Measurements from ENCODE around the gene PON2. TPM values are rescaled to one million over a fixed set of nuclear protein-coding genes. Genes with fewer than 3 reads are reported as not detected.

The PON2 gene
- total RNA-seq, 1 experiment from 2014 or later, result 44.0 TPM

DNA sequence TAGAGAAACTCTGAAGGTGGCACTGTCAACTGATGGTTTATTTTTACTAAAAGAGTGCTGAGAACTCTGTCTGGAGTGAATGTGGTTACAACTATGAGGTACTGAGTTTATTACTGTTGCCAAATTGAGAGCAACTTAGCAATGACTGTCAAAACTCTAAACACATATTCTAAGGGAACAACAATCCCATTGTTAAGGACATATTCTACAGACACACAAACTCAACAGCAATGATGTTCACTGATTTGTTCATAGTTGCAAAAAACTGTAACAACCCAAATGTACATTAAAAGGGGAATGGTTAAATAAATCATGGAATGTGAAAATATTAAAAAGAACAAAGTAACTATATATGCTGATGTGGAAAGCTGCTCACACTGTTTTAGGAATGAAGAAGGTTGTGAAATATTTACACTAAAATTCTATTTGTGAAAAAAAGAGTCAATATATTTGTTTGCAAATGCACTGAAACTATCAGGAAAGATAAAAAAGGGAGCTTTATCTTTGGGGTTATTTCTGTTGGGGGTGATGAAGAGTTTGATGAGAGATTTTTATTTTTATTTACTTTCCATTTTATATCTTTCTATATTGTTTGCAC lies 12.9 kb downstream of the PON2 start:
- intact Hi-C loops (cut with micrococcal nuclease), result no loop called here
- no peaks in the 10 kb centered on the region for H3K9me2 ChIP-seq (ENCODE audit: insufficient read depth)
- no peak for ATAC-seq
- no peak overlapping the region for H3K4me2 ChIP-seq (ENCODE audit: low read length)
- H4K20me1 ChIP-seq (ENCODE audit: insufficient read depth), result no peaks in the 10 kb centered on the region
- ChIA-PET POLR2A (no interaction called here), RAD21 (ENCODE audit: low non-redundant PET in 1 of 2, low total read pairs in 2 of 2, uncharacterized antibody in 2 of 2, unreplicated experiment in 2 of 2) (no interaction called here), CTCF (no interaction called here)
- H3K4me3 ChIP-seq (replicated peaks in 1 of 2; ENCODE audit: low read depth in 1 of 2, low read length in 2 of 2), result no peak overlapping the region
- no peak for DNase-seq (ENCODE audit: low read depth, low spot score)
- H3K9me3 ChIP-seq (ENCODE audit: control insufficient read depth in 1 of 2, insufficient read depth in 1 of 2, low read depth in 1 of 2, low read length in 2 of 2), result no peaks in the 10 kb centered on the region
- no peaks in the 10 kb centered on the region for H3K27me3 ChIP-seq (ENCODE audit: insufficient read depth, low read length)
- H3K36me3 ChIP-seq (ENCODE audit: control insufficient read depth in 1 of 2, insufficient read depth in 2 of 2, low read length in 2 of 2), result no peaks in the 10 kb centered on the region; a peak in 1 of 4 replicates
- peaks cover 4 to 5% of the 10 kb centered on the region in 2 experiments; a peak in 2 of 4 replicates for H3K4me1 ChIP-seq (ENCODE audit: control insufficient read depth in 1 of 2, insufficient read depth in 2 of 2, low read length in 2 of 2)
- BruUV-seq (replicated peaks), result no TSS peak
- H3K27ac ChIP-seq (ENCODE audit: low read depth, low read length), result no peak overlapping the region
- TF ChIP-seq FOSL1 (IDR thresholded peaks at IDR 0.05; ENCODE audit: low read depth) (no peak), JUND (IDR thresholded peaks at IDR 0.05) (no peak)
- H3K79me2 ChIP-seq (ENCODE audit: insufficient read depth, low read length), result peaks cover 4% of the 10 kb centered on the region; the same call in 1 of the 2 replicates
- no peak overlapping the region for H2AFZ ChIP-seq (ENCODE audit: low read depth, low read length, poor library complexity, severe bottlenecking)
- no peak overlapping the region for H3K9ac ChIP-seq (ENCODE audit: low read length)

DNA sequence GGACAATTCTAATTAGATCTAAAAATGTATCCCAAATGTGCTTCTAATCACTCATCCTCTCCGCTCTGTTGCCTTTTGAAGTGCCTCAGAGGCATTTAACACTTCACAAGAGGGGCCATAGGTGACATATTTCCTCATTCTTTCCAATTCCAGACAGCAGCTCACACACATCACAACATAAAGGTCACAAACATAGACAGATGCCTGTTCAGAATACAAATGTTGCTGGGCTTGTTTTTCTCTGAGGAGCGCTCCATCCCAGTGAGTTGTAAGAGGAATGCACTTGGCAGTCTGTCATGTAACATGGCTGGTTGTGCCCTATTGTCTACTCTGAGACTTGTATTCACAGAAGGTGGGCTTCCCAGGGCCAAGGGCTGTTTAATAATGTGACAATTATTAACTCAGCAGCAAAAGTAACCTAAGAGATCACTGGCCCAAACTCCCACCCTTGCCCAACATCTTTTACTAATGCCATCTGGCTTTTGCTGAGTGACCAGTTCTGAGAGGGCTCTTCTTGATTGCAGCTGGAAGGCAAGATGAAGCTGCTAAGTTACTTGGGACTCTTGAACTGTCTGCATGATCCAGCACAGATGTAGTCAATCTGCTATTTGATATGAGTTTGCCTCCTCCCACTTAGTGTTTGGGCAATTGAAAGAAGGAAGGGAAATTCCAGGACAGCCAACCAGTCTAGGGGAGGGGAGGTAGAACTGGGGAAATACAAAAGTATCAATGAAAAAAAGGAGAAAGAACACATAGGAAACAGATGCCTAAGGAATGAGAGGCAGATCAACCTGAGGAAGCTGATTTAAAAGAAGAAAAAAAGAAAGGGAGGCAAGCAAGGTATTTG lies 13.6 kb downstream of the PON2 start:
- DNase-seq (ENCODE audit: low read depth, low spot score), result no peak
- Histone ChIP-seq H3K79me2 (ENCODE audit: insufficient read depth, low read length) (peaks cover 4% of the 10 kb centered on the region; the same call in 1 of the 2 replicates), H3K27me3 (ENCODE audit: insufficient read depth, low read length) (no peaks in the 10 kb centered on the region), H3K9ac (ENCODE audit: low read length) (no peak overlapping the region), H3K27ac (ENCODE audit: low read depth, low read length) (no peak overlapping the region), H3K4me2 (ENCODE audit: low read length) (no peak overlapping the region), H3K9me3 (ENCODE audit: control insufficient read depth in 1 of 2, insufficient read depth in 1 of 2, low read depth in 1 of 2, low read length in 2 of 2) (no peaks in the 10 kb centered on the region), H3K9me2 (ENCODE audit: insufficient read depth) (no peaks in the 10 kb centered on the region), H3K4me3 (replicated peaks in 1 of 2; ENCODE audit: low read depth in 1 of 2, low read length in 2 of 2) (no peak overlapping the region), H4K20me1 (ENCODE audit: insufficient read depth) (no peaks in the 10 kb centered on the region), H3K4me1 (ENCODE audit: control insufficient read depth in 1 of 2, insufficient read depth in 2 of 2, low read length in 2 of 2) (peaks cover 4 to 5% of the 10 kb centered on the region in 2 experiments; a peak in 2 of 4 replicates), H3K36me3 (ENCODE audit: control insufficient read depth in 1 of 2, insufficient read depth in 2 of 2, low read length in 2 of 2) (no peaks in the 10 kb centered on the region; a peak in 1 of 4 replicates), H2AFZ (ENCODE audit: low read depth, low read length, poor library complexity, severe bottlenecking) (no peak overlapping the region)
- CTCF ChIA-PET, result no interaction called here
- no peak for ATAC-seq
- RAD21 ChIA-PET (ENCODE audit: low non-redundant PET in 1 of 2, low total read pairs in 2 of 2, uncharacterized antibody in 2 of 2, unreplicated experiment in 2 of 2), result no interaction called here
- no peak for TF ChIP-seq JUND (IDR thresholded peaks at IDR 0.05)
- no peak for TF ChIP-seq ZFX (IDR thresholded peaks at IDR 0.05)
- TF ChIP-seq EZH2 (IDR thresholded peaks at IDR 0.05), result no peak
- TF ChIP-seq, protein P1, sequence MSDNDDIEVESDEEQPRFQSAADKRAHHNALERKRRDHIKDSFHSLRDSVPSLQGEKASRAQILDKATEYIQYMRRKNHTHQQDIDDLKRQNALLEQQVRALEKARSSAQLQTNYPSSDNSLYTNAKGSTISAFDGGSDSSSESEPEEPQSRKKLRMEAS (IDR thresholded peaks at IDR 0.05), result no peak
- TF ChIP-seq SP1 (IDR thresholded peaks at IDR 0.05; ENCODE audit: low read depth), result no peak
- TF ChIP-seq, protein P2, sequence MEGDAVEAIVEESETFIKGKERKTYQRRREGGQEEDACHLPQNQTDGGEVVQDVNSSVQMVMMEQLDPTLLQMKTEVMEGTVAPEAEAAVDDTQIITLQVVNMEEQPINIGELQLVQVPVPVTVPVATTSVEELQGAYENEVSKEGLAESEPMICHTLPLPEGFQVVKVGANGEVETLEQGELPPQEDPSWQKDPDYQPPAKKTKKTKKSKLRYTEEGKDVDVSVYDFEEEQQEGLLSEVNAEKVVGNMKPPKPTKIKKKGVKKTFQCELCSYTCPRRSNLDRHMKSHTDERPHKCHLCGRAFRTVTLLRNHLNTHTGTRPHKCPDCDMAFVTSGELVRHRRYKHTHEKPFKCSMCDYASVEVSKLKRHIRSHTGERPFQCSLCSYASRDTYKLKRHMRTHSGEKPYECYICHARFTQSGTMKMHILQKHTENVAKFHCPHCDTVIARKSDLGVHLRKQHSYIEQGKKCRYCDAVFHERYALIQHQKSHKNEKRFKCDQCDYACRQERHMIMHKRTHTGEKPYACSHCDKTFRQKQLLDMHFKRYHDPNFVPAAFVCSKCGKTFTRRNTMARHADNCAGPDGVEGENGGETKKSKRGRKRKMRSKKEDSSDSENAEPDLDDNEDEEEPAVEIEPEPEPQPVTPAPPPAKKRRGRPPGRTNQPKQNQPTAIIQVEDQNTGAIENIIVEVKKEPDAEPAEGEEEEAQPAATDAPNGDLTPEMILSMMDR (IDR thresholded peaks at IDR 0.05 in 2 of 3, conservative IDR thresholded peaks at IDR 0.05 in 1 of 3; ENCODE audit: borderline replicate concordance in 1 of 3, insufficient read depth in 1 of 3, low read depth in 2 of 3, low read length in 2 of 3), result no peak
- no peak for TF ChIP-seq ZNF274 (IDR thresholded peaks at IDR 0.05; ENCODE audit: low read depth, low read length)
- no peak for TF ChIP-seq ELF1 (IDR thresholded peaks at IDR 0.05; ENCODE audit: borderline replicate concordance, low read depth)
- TF ChIP-seq, protein P3, sequence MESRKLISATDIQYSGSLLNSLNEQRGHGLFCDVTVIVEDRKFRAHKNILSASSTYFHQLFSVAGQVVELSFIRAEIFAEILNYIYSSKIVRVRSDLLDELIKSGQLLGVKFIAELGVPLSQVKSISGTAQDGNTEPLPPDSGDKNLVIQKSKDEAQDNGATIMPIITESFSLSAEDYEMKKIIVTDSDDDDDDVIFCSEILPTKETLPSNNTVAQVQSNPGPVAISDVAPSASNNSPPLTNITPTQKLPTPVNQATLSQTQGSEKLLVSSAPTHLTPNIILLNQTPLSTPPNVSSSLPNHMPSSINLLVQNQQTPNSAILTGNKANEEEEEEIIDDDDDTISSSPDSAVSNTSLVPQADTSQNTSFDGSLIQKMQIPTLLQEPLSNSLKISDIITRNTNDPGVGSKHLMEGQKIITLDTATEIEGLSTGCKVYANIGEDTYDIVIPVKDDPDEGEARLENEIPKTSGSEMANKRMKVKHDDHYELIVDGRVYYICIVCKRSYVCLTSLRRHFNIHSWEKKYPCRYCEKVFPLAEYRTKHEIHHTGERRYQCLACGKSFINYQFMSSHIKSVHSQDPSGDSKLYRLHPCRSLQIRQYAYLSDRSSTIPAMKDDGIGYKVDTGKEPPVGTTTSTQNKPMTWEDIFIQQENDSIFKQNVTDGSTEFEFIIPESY (IDR thresholded peaks at IDR 0.05; ENCODE audit: extremely low read depth, insufficient replicate concordance, low read length), result no peak
- intact Hi-C loops (cut with micrococcal nuclease), result no loop called here
- no TSS peak for BruUV-seq (replicated peaks)
- POLR2A ChIA-PET, result interaction anchor here (0.5 kb wide), 1 partner anchor 119 kb away, joined by 3 read pairs; no protein-coding TSS in a partner anchor

All from HCT116 (cell line).